ENCODE measurements around the gene CHRNA5. TPM values are rescaled to one million over a fixed set of nuclear protein-coding genes. Genes with fewer than 3 reads are reported as not detected.

CHRNA5 gene
- total RNA-seq, 3 donors from 2014 or later, result 1.4 to 4.3 (median 3.1) TPM

DNA sequence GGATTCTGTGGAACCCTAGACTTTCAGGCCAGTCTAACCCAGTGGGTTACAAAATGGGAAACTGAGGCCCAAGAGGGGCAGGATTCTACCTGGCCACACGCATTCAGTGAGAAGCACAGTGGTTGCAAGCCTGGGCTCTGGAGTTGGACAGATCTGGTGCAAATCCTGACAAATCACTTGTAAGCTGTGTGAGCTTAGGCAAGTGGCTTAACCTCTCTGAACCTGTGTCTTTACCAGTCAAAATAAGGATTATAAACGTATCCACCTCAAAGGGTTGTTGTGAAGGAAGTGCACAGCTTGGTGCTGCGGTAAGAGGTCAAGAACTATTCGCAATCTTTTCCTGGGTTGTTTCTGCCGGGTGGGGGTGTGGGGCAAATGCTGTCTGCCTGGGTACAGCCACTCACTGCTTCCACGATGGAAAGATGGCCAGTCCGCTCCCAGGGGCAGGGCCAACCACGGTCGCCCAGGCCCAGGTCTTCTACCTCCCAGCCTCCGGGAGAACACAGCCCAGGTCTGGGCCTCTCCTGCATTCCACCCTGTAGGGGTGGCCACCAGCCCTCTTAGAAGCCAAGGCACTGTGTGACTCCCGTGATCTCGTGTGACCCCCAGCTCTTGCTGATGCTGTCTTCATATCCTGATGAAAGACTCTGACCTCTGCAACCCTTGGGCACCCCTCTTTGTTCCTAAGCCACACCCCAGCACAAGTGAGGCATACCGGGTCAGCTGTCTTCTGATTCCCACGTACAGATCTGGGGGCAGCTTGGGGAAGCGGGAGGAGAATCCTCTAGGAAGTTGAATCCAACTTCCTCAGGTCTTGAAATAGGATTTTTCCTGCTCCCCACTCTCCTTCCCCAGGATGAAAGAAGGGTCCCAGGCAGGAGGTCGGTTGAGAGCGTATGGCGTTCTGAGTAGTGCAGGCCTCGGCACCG, 54.0 kb downstream of the CHRNA5 start:
- peaks cover 0 to 3% of the 10 kb centered on the region in 2 donors for H3K4me1 ChIP-seq
- intact Hi-C loops (cut with DNase I; ENCODE audit: low total_unique reads), result no loop called here
- H3K4me3 ChIP-seq, result peak overlapping the region in 1 of 3 donors; percentile 65
- H3K27me3 ChIP-seq, result peaks cover 4 to 39% of the 10 kb centered on the region in 2 donors
- H3K36me3 ChIP-seq, result no peaks in the 10 kb centered on the region
- H3K9me3 ChIP-seq, result no peaks in the 10 kb centered on the region
- no peak for DNase-seq (ENCODE audit: low spot score in 2 of 2)
- H3K27ac ChIP-seq, result no peak overlapping the region
- no peak for TF ChIP-seq POLR2AphosphoS5 (IDR thresholded peaks at IDR 0.05)

DNA sequence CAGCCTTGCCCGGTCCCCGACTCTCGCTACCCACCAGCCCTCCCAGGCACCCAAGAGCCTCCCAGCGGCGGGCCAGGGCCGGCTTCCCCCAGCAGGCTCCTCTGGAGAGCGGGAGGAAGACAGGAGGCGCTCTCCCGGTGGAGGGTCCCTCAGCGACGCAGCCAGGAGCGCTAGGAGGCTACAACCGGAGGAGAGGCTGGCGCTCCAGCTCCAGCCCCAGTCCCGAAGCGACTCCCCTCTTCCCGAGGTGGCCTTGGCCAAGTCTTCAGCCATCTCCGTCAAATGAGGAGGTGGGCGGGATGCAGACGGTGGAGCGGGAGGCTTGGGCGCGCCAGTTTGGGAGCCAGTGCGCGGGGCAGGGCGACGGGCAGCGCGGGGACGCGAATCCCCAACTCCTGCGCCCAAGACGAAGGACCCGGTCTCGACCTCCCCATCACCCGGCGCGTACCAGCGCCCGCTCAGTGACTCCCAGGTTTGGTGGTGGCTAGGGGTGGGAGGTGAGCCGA, 54.8 kb downstream of the CHRNA5 start:
- H3K4me1 ChIP-seq, result peaks cover 0 to 3% of the 10 kb centered on the region in 2 donors
- intact Hi-C loops (cut with DNase I; ENCODE audit: low total_unique reads), result loop anchor here (10.0 kb wide), 1 partner anchor 85 kb away; no protein-coding TSS in a partner anchor
- no peaks in the 10 kb centered on the region for H3K36me3 ChIP-seq
- peak overlapping the region; percentile 21 to 65 (median 39) for H3K4me3 ChIP-seq
- no peak overlapping the region for H3K27ac ChIP-seq
- no peak for DNase-seq (ENCODE audit: low spot score in 2 of 2)
- TF ChIP-seq POLR2A (IDR thresholded peaks at IDR 0.05) (no peak), POLR2AphosphoS5 (IDR thresholded peaks at IDR 0.05) (no peak)
- TF ChIP-seq, protein P1, sequence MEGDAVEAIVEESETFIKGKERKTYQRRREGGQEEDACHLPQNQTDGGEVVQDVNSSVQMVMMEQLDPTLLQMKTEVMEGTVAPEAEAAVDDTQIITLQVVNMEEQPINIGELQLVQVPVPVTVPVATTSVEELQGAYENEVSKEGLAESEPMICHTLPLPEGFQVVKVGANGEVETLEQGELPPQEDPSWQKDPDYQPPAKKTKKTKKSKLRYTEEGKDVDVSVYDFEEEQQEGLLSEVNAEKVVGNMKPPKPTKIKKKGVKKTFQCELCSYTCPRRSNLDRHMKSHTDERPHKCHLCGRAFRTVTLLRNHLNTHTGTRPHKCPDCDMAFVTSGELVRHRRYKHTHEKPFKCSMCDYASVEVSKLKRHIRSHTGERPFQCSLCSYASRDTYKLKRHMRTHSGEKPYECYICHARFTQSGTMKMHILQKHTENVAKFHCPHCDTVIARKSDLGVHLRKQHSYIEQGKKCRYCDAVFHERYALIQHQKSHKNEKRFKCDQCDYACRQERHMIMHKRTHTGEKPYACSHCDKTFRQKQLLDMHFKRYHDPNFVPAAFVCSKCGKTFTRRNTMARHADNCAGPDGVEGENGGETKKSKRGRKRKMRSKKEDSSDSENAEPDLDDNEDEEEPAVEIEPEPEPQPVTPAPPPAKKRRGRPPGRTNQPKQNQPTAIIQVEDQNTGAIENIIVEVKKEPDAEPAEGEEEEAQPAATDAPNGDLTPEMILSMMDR (IDR thresholded peaks at IDR 0.05), result no peak
- H3K9me3 ChIP-seq, result no peaks in the 10 kb centered on the region
- H3K27me3 ChIP-seq, result peaks cover 4 to 39% of the 10 kb centered on the region in 2 donors

DNA sequence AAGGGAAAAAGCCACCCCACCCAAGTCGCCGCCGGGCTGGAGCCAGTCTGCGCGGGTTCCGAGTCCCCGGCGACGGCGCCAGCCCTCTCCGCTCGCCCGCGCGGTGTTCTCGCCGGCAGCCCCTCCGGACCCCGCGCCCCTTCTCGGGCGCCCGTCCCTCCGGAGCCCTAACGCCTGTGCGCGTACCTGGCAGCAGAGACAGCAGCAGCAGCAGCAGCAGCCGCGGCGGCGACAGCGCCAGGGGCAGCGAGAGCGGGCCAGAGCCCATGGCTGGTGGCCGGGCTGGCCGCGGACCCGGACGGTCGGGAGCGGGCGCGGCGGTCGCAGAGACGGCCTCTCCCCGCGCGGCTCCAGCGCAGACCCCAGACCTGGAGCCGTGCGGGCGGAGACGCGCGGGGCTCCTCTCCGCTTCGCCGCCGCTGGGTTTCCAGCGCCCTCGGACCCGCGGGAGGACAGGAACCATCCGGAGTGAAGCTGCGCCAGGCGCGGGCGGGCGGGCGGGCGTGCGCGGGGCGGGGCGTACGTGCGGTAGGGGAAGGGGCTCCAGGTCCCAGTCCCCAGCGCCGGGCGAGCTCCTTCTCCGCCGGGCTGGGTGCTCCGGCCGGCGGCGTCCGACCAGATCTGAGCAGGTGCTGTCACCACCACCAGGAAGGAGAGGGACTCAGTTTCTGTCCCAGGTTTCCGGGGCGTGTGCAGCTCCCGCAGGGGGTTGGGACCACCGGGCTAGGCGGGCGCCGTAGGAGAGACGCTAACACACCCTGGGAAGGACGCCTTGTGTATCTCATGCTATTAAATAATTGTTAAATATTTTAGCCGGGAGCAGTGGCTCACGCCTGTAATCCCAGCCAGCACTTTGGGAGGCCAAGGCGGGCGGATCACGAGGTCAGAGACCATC, 55.5 kb downstream of the CHRNA5 start, which contains the start of gene CHRNA3:
TSS of gene CHRNA3 (minus strand) at position 470 of the 895 bp plus-strand sequence. CDS start at position 268, 202 bp downstream.
- Histone ChIP-seq H3K9me3 (no peaks in the 10 kb centered on the region), H3K36me3 (no peaks in the 10 kb centered on the region), H3K4me3 (peak within 1 kb of the TSS; percentile 21 to 65 (median 39)), H3K27me3 (peaks cover 4 to 39% of the 10 kb centered on the region in 2 donors), H3K4me1 (peaks cover 0 to 3% of the 10 kb centered on the region in 2 donors), H3K27ac (no peak within 1 kb of the TSS)
- intact Hi-C loops (cut with DNase I; ENCODE audit: low total_unique reads), result loop anchor here (10.0 kb wide), 1 partner anchor 84 kb away; no protein-coding TSS in a partner anchor
- no peak for DNase-seq (ENCODE audit: low spot score in 2 of 2)
- TF ChIP-seq POLR2A (IDR thresholded peaks at IDR 0.05) (no peak), POLR2AphosphoS5 (IDR thresholded peaks at IDR 0.05) (no peak)
- TF ChIP-seq, protein P1 (IDR thresholded peaks at IDR 0.05), result no peak

DNA sequence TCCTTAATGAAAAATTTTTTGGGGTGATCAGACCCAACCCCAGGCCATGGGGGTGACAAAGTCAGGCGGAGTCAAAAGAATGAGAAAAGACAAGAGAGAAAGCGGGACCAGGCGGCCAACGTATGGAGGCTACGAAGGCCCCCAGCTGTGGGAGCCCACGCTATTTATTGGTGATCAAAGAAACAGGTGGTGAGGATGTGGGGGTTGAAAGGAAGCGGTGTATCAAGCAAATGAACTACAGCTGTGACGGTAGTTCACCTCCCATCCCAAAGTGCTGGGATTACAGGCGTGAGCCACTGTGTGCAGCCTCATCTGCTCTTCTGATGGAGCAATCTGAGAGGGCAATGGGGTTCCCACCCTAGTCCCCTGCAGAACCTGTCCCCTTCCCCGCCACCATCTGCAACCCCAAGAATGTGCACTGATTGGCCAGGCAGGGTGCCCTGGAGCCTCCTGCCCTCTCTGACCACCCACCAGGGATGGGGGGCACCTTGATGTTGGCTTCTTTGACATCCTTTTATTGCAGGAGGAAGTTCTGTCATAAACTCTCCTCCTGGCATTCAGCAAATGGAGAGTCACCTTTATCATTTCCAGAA, 56.6 kb downstream of the CHRNA5 start:
- Histone ChIP-seq H3K4me1 (peaks cover 0 to 3% of the 10 kb centered on the region in 2 donors), H3K27ac (no peak overlapping the region), H3K27me3 (peaks cover 4 to 39% of the 10 kb centered on the region in 2 donors), H3K4me3 (no peak overlapping the region), H3K36me3 (no peaks in the 10 kb centered on the region), H3K9me3 (no peaks in the 10 kb centered on the region)
- TF ChIP-seq, protein P1 (IDR thresholded peaks at IDR 0.05), result no peak
- TF ChIP-seq POLR2A (IDR thresholded peaks at IDR 0.05) (no peak), POLR2AphosphoS5 (IDR thresholded peaks at IDR 0.05) (no peak)
- intact Hi-C loops (cut with DNase I; ENCODE audit: low total_unique reads), result loop anchor here (10.0 kb wide), 1 partner anchor 83 kb away; no protein-coding TSS in a partner anchor
- DNase-seq (ENCODE audit: low spot score in 2 of 2), result no peak
